ENCODE measurements around the gene A3GALT2.

Gene A3GALT2

DNA sequence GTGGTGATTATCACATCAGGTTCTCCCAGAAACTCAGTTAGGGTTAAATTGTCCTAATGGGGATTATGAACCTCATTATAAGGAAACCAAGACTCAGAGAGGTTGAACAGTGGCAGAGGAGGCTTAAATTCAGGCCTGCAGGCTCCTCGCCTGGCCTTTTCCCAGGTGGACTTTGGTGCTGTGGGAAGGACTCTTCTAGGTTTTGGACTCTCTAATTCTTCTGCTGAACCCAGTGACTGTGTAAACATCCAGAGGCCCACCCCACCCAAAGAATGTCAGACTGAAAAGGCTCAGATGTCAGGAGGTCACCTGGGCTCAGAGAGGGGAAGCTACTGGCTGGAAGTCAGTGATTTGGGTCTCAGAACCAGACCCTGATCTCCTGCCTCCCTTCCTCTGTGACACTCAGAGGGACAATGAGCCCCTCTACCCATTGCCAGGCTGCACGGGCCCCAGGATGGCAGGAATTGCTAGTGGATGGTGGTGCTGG, 62.1 kb downstream of the A3GALT2 start:
- peaks cover 6 to 13% of the 10 kb centered on the region in 2 experiments for H3K36me3 ChIP-seq (ENCODE audit: control insufficient read depth in 1 of 2, insufficient read depth in 2 of 2, low read depth in 1 of 2, low read length in 2 of 2)
- no peak overlapping the region for H2BK15ac ChIP-seq (ENCODE audit: low read depth, poor library complexity, severe bottlenecking)
- H3K4ac ChIP-seq (ENCODE audit: low read depth in 1 of 2, low read length in 2 of 2) = no peak overlapping the region
- peak overlapping the region; percentile 3 for H4K8ac ChIP-seq (ENCODE audit: low read length)
- DNase-seq = no peak
- no peak overlapping the region for H2AK5ac ChIP-seq (ENCODE audit: low read length, severe bottlenecking)
- no peak overlapping the region for H4K91ac ChIP-seq (ENCODE audit: low read length)
- H3K4me1 ChIP-seq (ENCODE audit: control insufficient read depth, insufficient read depth, low read depth, low read length) = peaks cover 32% of the 10 kb centered on the region
- H3K79me1 ChIP-seq (replicated peaks; ENCODE audit: low read length, poor library complexity, severe bottlenecking) = peaks cover 15% of the 10 kb centered on the region
- no peak overlapping the region for H2AFZ ChIP-seq (ENCODE audit: low read depth, low read length)
- H3K14ac ChIP-seq (ENCODE audit: low read length in 2 of 2) = no peak overlapping the region
- H2BK120ac ChIP-seq (ENCODE audit: low read depth, low read length) = no peak overlapping the region
- peak overlapping the region; percentile 97 for H3K9ac ChIP-seq (ENCODE audit: low read length)
- peak overlapping the region in 1 of 2 experiments; percentile 91 for H3K4me3 ChIP-seq (ENCODE audit: insufficient read depth in 1 of 2, low read depth in 1 of 2, low read length in 2 of 2)
- no peak overlapping the region for H2BK12ac ChIP-seq (ENCODE audit: low read length in 2 of 2)
- no peak overlapping the region for H3K18ac ChIP-seq (ENCODE audit: low read depth in 1 of 2, low read length in 2 of 2)
- 96% methylated on average over 2 of the region's 2 CpGs for WGBS
- H3K9me3 ChIP-seq (ENCODE audit: control insufficient read depth, low read length) = no peaks in the 10 kb centered on the region
- H3K23ac ChIP-seq (ENCODE audit: low read length in 2 of 2) = no peak overlapping the region
- H3K27me3 ChIP-seq (ENCODE audit: control insufficient read depth in 1 of 2, insufficient read depth in 1 of 2, low read length in 2 of 2) = no peaks in the 10 kb centered on the region
- H3K4me2 ChIP-seq (ENCODE audit: low read length, poor library complexity, severe bottlenecking) = no peak overlapping the region
- H3K27ac ChIP-seq (ENCODE audit: low read length, poor library complexity, severe bottlenecking) = no peak overlapping the region
- H2BK5ac ChIP-seq (ENCODE audit: low read depth, low read length, poor library complexity, severe bottlenecking) = no peak overlapping the region

DNA sequence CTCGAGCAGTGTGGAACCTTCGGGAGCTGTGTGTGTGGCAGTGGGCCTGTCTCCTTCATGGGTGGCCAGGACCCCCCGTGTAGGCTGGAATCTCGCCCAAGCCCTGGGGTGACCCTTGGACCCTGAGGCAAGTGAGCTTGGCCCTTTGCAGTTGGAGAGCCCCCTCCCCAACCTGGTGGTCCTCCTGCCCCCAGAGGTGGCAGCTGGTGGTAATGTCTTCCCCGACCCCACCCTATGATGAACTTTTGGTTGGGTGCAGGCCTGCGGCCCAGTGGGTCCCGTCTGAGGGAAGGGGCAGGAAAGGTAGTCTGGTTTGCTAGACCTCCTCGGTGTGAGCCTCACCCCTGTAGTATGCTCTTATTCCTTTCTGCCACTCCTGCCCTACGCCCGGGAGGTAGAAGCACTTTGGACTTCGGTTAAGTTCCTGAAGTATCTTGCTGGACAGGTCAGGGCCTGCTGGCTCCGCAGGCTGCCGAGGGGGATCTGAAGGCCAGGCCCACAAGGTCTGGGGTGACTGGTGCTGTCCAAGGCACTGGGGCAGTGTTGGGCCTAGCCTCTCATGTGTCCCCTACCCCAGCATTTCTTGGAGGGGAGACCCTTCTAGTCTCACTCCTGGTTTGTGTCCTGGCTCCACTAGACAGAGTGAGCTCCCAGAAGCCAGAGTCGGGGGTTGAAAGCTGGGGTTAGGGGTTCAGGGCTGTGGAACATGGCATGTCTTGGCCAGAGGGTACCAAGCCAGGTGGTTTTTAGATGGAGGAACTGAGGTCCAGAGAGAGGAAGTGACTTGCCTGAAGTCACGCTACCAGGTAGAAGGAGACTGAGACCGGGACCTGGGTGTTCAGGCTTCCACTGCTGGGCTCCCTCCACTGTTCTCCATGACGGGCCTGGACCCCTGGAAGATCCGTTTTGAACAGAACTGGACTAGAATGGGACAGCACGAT, 62.9 kb downstream of the A3GALT2 start:
- Histone ChIP-seq H3K79me1 (replicated peaks; ENCODE audit: low read length, poor library complexity, severe bottlenecking) (peaks cover 12% of the 10 kb centered on the region), H3K27me3 (ENCODE audit: control insufficient read depth in 1 of 2, insufficient read depth in 1 of 2, low read length in 2 of 2) (no peaks in the 10 kb centered on the region), H3K36me3 (ENCODE audit: control insufficient read depth in 1 of 2, insufficient read depth in 2 of 2, low read depth in 1 of 2, low read length in 2 of 2) (peaks cover 5 to 12% of the 10 kb centered on the region in 2 experiments), H3K4me1 (ENCODE audit: control insufficient read depth, insufficient read depth, low read depth, low read length) (peaks cover 30% of the 10 kb centered on the region), H4K91ac (ENCODE audit: low read length) (peak overlapping the region; percentile 96), H3K9ac (ENCODE audit: low read length) (peak overlapping the region; percentile 97), H2BK15ac (ENCODE audit: low read depth, poor library complexity, severe bottlenecking) (peak overlapping the region; percentile 36), H3K9me3 (ENCODE audit: control insufficient read depth, low read length) (no peaks in the 10 kb centered on the region), H2AK5ac (ENCODE audit: low read length, severe bottlenecking) (peak overlapping the region; percentile 98), H3K27ac (ENCODE audit: low read length, poor library complexity, severe bottlenecking) (peak overlapping the region; percentile 95), H2BK12ac (ENCODE audit: low read length in 2 of 2) (peak overlapping the region; percentile 86 to 93), H4K8ac (ENCODE audit: low read length) (peak overlapping the region; percentile 97), H3K23ac (ENCODE audit: low read length in 2 of 2) (peak overlapping the region in 1 of 2 experiments; percentile 92), H3K4me3 (ENCODE audit: insufficient read depth in 1 of 2, low read depth in 1 of 2, low read length in 2 of 2) (peak overlapping the region; percentile 68 to 91), H3K4me2 (ENCODE audit: low read length, poor library complexity, severe bottlenecking) (peak overlapping the region; percentile 93), H3K4ac (ENCODE audit: low read depth in 1 of 2, low read length in 2 of 2) (peak overlapping the region; percentile 64 to 95), H3K14ac (ENCODE audit: low read length in 2 of 2) (peak overlapping the region in 1 of 2 experiments; percentile 91), H2BK120ac (ENCODE audit: low read depth, low read length) (peak overlapping the region; percentile 80), H2BK5ac (ENCODE audit: low read depth, low read length, poor library complexity, severe bottlenecking) (peak overlapping the region; percentile 48), H3K18ac (ENCODE audit: low read depth in 1 of 2, low read length in 2 of 2) (peak overlapping the region; percentile 84 to 96), H2AFZ (ENCODE audit: low read depth, low read length) (no peak overlapping the region)
- WGBS = 74% methylated on average over 17 of the region's 19 CpGs
- no peak for DNase-seq

DNA sequence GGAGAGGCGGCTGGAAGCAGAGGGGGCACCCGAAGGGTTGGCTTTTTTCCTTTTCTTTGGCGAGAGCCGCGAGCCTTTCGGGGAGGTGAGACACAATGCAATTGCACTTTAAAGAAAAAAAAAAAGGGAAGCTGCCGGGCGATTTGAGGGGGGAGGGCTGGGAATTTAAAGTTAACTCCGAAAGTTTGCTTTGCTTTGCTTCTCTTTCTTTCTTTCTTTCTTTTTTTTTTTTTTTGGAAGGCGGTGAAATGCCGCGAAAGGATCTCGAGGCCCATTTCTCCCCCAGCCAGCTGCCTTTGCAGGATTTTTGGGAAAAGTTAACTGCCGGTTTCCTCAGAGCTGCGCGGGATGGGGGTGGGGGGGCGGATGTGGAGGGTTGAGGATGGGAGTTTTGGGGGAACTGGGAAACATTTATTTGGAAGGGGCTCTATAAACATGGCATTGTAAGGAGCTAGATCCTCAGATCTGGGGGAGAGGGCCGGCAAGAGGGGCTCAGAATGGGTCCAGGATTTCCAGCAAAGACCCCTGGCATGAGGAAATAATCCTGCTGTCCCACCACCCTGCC, 63.6 kb downstream of the A3GALT2 start:
- peak overlapping the region; percentile 58 for H2BK15ac ChIP-seq (ENCODE audit: low read depth, poor library complexity, severe bottlenecking)

More for the DNA sequence above, 63.6 kb downstream of the A3GALT2 start:
- H2AK5ac ChIP-seq (ENCODE audit: low read length, severe bottlenecking) = peak overlapping the region; percentile 98
- no peak for DNase-seq
- no peak overlapping the region for H2AFZ ChIP-seq (ENCODE audit: low read depth, low read length)
- H3K9me3 ChIP-seq (ENCODE audit: control insufficient read depth, low read length) = no peaks in the 10 kb centered on the region
- H3K4me1 ChIP-seq (ENCODE audit: control insufficient read depth, insufficient read depth, low read depth, low read length) = peaks cover 30% of the 10 kb centered on the region
- no peaks in the 10 kb centered on the region for H3K27me3 ChIP-seq (ENCODE audit: control insufficient read depth in 1 of 2, insufficient read depth in 1 of 2, low read length in 2 of 2)
- H3K4me2 ChIP-seq (ENCODE audit: low read length, poor library complexity, severe bottlenecking) = peak overlapping the region; percentile 93
- peak overlapping the region; percentile 96 for H4K91ac ChIP-seq (ENCODE audit: low read length)
- H3K9ac ChIP-seq (ENCODE audit: low read length) = peak overlapping the region; percentile 97
- WGBS = 6% methylated on average over 11 of the region's 18 CpGs
- H4K8ac ChIP-seq (ENCODE audit: low read length) = peak overlapping the region; percentile 97
- peak overlapping the region; percentile 86 to 93 for H2BK12ac ChIP-seq (ENCODE audit: low read length in 2 of 2)
- H3K79me1 ChIP-seq (replicated peaks; ENCODE audit: low read length, poor library complexity, severe bottlenecking) = peaks cover 7% of the 10 kb centered on the region
- H2BK5ac ChIP-seq (ENCODE audit: low read depth, low read length, poor library complexity, severe bottlenecking) = peak overlapping the region; percentile 86
- H3K36me3 ChIP-seq (ENCODE audit: control insufficient read depth in 1 of 2, insufficient read depth in 2 of 2, low read depth in 1 of 2, low read length in 2 of 2) = peaks cover 0 to 7% of the 10 kb centered on the region in 2 experiments
- H3K23ac ChIP-seq (ENCODE audit: low read length in 2 of 2) = peak overlapping the region in 1 of 2 experiments; percentile 92
- H2BK120ac ChIP-seq (ENCODE audit: low read depth, low read length) = peak overlapping the region; percentile 36
- peak overlapping the region; percentile 95 for H3K27ac ChIP-seq (ENCODE audit: low read length, poor library complexity, severe bottlenecking)
- H3K4ac ChIP-seq (ENCODE audit: low read depth in 1 of 2, low read length in 2 of 2) = peak overlapping the region; percentile 64 to 95
- H3K14ac ChIP-seq (ENCODE audit: low read length in 2 of 2) = peak overlapping the region in 1 of 2 experiments; percentile 91
- peak overlapping the region; percentile 84 to 96 for H3K18ac ChIP-seq (ENCODE audit: low read depth in 1 of 2, low read length in 2 of 2)
- H3K4me3 ChIP-seq (ENCODE audit: insufficient read depth in 1 of 2, low read depth in 1 of 2, low read length in 2 of 2) = peak overlapping the region; percentile 68 to 91

Data from mesenchymal stem cell (in vitro differentiated cells and primary cell).